Measurements from ENCODE around the gene AUH.

AUH gene

DNA sequence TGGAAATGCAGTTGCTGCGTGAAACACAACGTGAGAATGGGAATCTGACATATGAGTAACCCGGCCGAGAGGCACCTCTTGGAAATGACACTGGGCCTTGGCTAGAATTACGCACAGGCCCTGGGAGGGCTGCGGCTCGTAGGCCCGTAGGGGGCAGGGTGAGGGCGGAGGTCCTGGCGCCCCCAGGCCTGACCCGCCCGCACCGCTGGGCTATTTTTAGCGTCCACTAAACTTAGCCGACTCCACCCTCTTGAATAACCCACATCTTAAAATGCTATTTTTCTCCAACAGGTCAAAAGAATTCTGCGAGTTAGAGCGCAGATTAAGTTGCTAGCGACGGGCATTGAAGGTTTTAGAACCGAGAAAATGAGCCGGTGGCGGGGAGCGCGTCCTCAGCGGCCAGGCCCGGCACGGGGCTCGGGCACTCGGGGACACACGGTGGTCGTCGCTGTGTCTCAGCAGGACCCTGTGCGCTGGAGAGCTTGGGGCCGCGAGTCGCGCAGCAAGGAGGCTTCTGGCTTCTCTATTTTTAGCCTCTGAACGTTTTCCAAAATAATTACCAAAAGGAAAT, 168.5 kb downstream of the AUH start:
- ChIA-PET POLR2A (interaction anchor here (0.7 kb wide), 1 partner anchor 20 kb away, joined by 3 read pairs; no protein-coding TSS in a partner anchor), CTCF (no interaction called here)
- peak; percentile 73 for DNase-seq (ENCODE audit: extremely low spot score)
- no peak for TF ChIP-seq SP1 (IDR thresholded peaks at IDR 0.05)

DNA sequence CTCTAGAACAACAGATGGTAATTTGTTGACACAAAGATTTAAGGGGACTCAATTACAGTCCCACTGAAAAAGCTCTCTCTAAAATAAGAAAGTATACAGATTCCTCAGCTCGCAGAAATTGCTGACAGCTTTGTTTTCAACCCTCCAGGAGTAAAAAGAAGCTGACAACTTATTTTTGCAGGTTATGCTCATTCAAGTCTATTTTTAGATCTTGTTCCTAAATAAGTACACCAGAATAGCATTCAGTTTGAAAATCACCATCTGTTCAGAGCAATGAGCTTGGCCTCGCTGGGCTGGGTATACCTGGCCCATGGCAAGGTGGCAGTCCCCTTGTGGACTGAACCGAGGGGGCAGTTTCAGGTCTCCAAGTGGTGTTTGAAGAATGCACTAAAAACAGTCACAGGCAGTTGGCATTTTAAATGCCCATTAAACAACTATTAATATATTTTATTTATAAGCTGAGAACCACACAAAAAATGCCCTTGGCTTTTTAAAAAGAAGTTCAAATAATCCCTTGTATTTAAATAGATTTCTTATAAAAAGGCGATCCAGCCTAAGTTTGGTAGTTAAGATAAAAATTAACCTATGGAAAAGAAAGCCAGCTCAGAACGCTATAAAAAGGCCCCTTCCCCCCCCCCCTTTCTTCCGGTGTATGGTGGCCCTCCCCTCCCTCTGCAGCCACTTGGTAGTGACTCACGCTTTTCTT, 169.2 kb downstream of the AUH start:
- POLR2A ChIA-PET = no interaction called here
- TF ChIP-seq HDGF (IDR thresholded peaks at IDR 0.05; ENCODE audit: borderline replicate concordance) (no peak), BHLHE40 (IDR thresholded peaks at IDR 0.05; ENCODE audit: borderline replicate concordance) (no peak), ARNT (IDR thresholded peaks at IDR 0.05) (no peak), L3MBTL2 (conservative IDR thresholded peaks at IDR 0.05) (no peak), NFRKB (IDR thresholded peaks at IDR 0.05) (no peak), SP1 (IDR thresholded peaks at IDR 0.05) (no peak), FOXK2 (IDR thresholded peaks at IDR 0.05) (no peak), FOXM1 (IDR thresholded peaks at IDR 0.05; ENCODE audit: borderline replicate concordance) (no peak), ELF4 (IDR thresholded peaks at IDR 0.05) (no peak), PKNOX1 (IDR thresholded peaks at IDR 0.05) (no peak)
- CTCF ChIA-PET = no interaction called here
- DNase-seq (ENCODE audit: extremely low spot score) = no peak

- ChIA-PET CTCF (no interaction called here), POLR2A (no interaction called here)
- TF ChIP-seq ZNF384 (IDR thresholded peaks at IDR 0.05) (no peak), NFRKB (IDR thresholded peaks at IDR 0.05) (no peak), L3MBTL2 (conservative IDR thresholded peaks at IDR 0.05) (no peak), LEF1 (IDR thresholded peaks at IDR 0.05; ENCODE audit: borderline replicate concordance) (no peak), TARDBP (IDR thresholded peaks at IDR 0.05) (no peak), FOXM1 (IDR thresholded peaks at IDR 0.05; ENCODE audit: borderline replicate concordance) (no peak), BHLHE40 (IDR thresholded peaks at IDR 0.05; ENCODE audit: borderline replicate concordance) (no peak), FOXK2 (IDR thresholded peaks at IDR 0.05) (no peak), ARNT (IDR thresholded peaks at IDR 0.05) (no peak), SP1 (IDR thresholded peaks at IDR 0.05) (no peak), CTBP1 (IDR thresholded peaks at IDR 0.05; ENCODE audit: borderline replicate concordance) (no peak), FOXA1 (IDR thresholded peaks at IDR 0.05) (no peak), HDGF (IDR thresholded peaks at IDR 0.05; ENCODE audit: borderline replicate concordance) (no peak), SUZ12 (IDR thresholded peaks at IDR 0.05) (no peak)
- no peak for DNase-seq (ENCODE audit: extremely low spot score)
These were observed 170.0 kb downstream of the AUH start for GRCh38 chr9:91191411-91192380.

DNA sequence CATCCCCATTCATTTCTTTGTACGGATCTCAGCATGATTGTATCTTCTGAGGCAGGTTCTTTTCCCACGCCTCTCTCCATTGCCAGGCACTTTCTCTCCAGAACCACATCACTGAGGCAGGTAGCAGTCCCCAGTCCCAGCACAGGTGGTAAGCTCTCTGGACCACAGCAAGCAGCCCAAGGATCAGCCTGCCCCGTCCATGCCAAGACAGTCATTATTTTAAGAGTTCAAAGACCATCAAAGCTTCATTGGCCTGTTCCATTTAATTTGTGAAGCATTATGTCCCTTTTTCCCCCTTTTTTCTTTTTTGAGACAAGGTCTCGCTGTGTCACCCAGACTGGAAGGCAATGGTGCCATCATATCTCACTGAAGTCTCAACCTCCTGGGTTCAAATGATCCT, 171.7 kb downstream of the AUH start:
- ChIA-PET CTCF (no interaction called here), POLR2A (no interaction called here)
- no peak for DNase-seq (ENCODE audit: extremely low spot score)
- TF ChIP-seq TARDBP (IDR thresholded peaks at IDR 0.05) (no peak), ELF4 (IDR thresholded peaks at IDR 0.05) (no peak), LEF1 (IDR thresholded peaks at IDR 0.05; ENCODE audit: borderline replicate concordance) (no peak), L3MBTL2 (conservative IDR thresholded peaks at IDR 0.05) (no peak), FOXK2 (IDR thresholded peaks at IDR 0.05) (no peak), NFRKB (IDR thresholded peaks at IDR 0.05) (no peak), CTBP1 (IDR thresholded peaks at IDR 0.05; ENCODE audit: borderline replicate concordance) (no peak), SP1 (IDR thresholded peaks at IDR 0.05) (no peak), ARNT (IDR thresholded peaks at IDR 0.05) (no peak), HDGF (IDR thresholded peaks at IDR 0.05; ENCODE audit: borderline replicate concordance) (no peak), PKNOX1 (IDR thresholded peaks at IDR 0.05) (no peak), SUZ12 (IDR thresholded peaks at IDR 0.05) (no peak), ZNF384 (IDR thresholded peaks at IDR 0.05) (no peak), FOXA1 (IDR thresholded peaks at IDR 0.05) (no peak), FOXM1 (IDR thresholded peaks at IDR 0.05; ENCODE audit: borderline replicate concordance) (no peak), BHLHE40 (IDR thresholded peaks at IDR 0.05; ENCODE audit: borderline replicate concordance) (no peak)

DNA sequence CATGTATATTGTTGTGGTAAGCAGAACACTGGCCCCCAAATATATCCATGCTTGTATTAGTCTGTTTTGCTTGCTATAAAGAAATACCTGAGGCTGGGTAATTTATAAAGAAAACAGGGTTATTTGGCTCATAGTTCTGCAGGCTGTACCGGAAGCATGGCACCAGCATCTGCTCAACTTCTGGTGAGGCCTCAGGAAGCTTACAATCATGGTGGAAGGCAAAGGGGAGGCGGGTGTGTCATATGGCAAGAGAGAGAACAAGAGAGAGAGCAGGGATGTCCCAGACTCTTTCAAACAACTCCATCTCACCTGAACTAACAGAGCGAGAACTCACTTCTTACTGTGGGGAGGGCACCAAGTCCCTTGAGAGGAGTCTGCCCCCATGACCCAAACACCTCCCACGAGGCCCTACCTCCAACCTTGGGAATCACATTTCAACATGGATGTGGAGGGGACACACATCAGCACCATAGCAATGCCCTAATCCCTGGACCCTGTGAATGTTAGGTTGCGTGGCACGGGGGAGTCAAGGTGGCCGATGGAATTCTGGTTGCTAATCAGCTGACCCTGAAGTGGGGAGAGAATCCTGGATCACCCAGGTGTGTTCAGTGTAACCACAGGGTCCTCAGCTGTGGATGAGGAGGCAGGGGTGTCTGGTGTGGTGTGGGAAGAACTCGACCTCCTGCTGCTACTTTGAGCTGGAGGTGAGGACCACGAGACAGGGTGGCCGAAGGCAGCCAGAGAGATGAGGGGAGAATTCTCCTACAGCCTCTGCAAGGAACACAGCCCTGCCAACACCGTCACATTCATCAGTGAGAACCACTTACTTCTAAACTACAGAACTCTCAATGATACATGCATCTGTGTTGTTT, 172.8 kb downstream of the AUH start:
- TF ChIP-seq SUZ12 (IDR thresholded peaks at IDR 0.05) (no peak), TARDBP (IDR thresholded peaks at IDR 0.05) (no peak), FOXA1 (IDR thresholded peaks at IDR 0.05) (no peak), FOXK2 (IDR thresholded peaks at IDR 0.05) (no peak)
- POLR2A ChIA-PET = no interaction called here
- no peak for DNase-seq (ENCODE audit: extremely low spot score)
- CTCF ChIA-PET = no interaction called here

- no peak for TF ChIP-seq ZNF384 (IDR thresholded peaks at IDR 0.05)
- TF ChIP-seq FOXK2 (IDR thresholded peaks at IDR 0.05) = no peak
- no peak for TF ChIP-seq FOXM1 (IDR thresholded peaks at IDR 0.05; ENCODE audit: borderline replicate concordance)
- TF ChIP-seq SUZ12 (IDR thresholded peaks at IDR 0.05) = no peak
- no peak for TF ChIP-seq SP1 (IDR thresholded peaks at IDR 0.05)
- TF ChIP-seq BHLHE40 (IDR thresholded peaks at IDR 0.05; ENCODE audit: borderline replicate concordance) = no peak
- TF ChIP-seq ELF4 (IDR thresholded peaks at IDR 0.05) = no peak
- no peak for TF ChIP-seq TARDBP (IDR thresholded peaks at IDR 0.05)
- POLR2A ChIA-PET = no interaction called here
- CTCF ChIA-PET = no interaction called here
- no peak for DNase-seq (ENCODE audit: extremely low spot score)
These were observed 173.8 kb downstream of the AUH start for GRCh38 chr9:91187965-91188344.

Data from HEK293T (cell line).